ENCODE results near the gene CMSS1. TPM values are rescaled to one million over a fixed set of nuclear protein-coding genes. Genes with fewer than 3 reads are reported as not detected.

CMSS1 gene
- total RNA-seq, 2 experiments from 2014 or later: 42.1 to 42.6 TPM

DNA sequence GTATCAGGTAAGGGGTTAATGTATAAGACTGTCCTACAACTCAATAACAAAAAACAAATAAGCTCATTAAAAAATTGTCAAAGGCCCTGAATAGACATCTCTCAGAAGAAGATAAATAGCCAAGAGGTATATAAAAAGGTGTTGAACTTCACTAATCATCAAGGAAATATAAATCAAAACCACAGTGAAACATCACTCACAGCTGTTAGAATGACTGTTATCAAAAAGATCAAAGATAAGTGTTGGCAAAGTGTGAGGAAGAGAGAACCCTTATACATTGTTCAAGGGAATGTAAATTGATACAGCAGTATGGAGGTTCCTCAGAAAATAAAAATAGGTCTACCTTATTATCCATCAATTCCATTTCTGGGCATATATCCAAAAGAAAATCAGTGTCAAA lies 201.1 kb downstream of the CMSS1 start:
- DNase-seq (no peak), ATAC-seq (no peak)
- no peak overlapping the region for H3K4me3 Mint-ChIP-seq
- peaks cover 8% of the 10 kb centered on the region for H3K36me3 Mint-ChIP-seq (ENCODE audit: low read depth)
- peaks cover 8% of the 10 kb centered on the region for H3K9me3 Mint-ChIP-seq (ENCODE audit: insufficient read depth)
- peaks cover 2% of the 10 kb centered on the region for H3K4me1 Mint-ChIP-seq (ENCODE audit: low read depth)
- POLR2A ChIA-PET: no interaction called here
- CTCF ChIA-PET: no interaction called here
- no peak overlapping the region for H3K27ac Mint-ChIP-seq
- H3K27me3 Mint-ChIP-seq (ENCODE audit: low read depth): no peaks in the 10 kb centered on the region

DNA sequence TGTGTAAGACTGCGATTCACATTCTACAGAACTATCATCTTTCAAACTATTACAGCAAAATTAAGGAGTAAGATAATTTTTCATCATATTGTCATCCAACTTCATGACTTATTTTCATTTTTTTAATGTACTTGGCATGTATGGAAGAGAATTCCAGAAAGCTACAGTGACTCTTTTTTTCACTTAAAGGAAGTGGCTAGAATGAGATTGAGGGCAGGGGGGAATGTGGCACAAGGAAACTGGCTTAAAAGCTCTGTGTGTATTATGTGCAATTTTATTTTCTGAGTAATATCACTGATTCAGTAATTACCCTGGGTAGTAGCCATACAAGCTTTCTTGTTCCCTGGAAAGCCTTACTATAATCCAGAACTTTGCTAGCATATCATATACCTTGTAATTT lies 202.1 kb downstream of the CMSS1 start:
- Mint-ChIP-seq H3K4me1 (ENCODE audit: low read depth) (peaks cover 2% of the 10 kb centered on the region), H3K27ac (no peak overlapping the region), H3K27me3 (ENCODE audit: low read depth) (no peaks in the 10 kb centered on the region), H3K36me3 (ENCODE audit: low read depth) (peaks cover 8% of the 10 kb centered on the region), H3K9me3 (ENCODE audit: insufficient read depth) (peaks cover 8% of the 10 kb centered on the region), H3K4me3 (no peak overlapping the region)
- CTCF ChIA-PET: no interaction called here
- DNase-seq (no peak), ATAC-seq (no peak)
- POLR2A ChIA-PET: no interaction called here

- ChIA-PET POLR2A (no interaction called here), CTCF (interaction anchor here (1.1 kb wide), 1 partner anchor 178 kb away, joined by 3 read pairs; no protein-coding TSS in a partner anchor)
- Mint-ChIP-seq H3K4me3 (no peak overlapping the region), H3K4me1 (ENCODE audit: low read depth) (peaks cover 2% of the 10 kb centered on the region), H3K27ac (no peak overlapping the region), H3K9me3 (ENCODE audit: insufficient read depth) (no peaks in the 10 kb centered on the region), H3K36me3 (ENCODE audit: low read depth) (peaks cover 4% of the 10 kb centered on the region), H3K27me3 (ENCODE audit: low read depth) (no peaks in the 10 kb centered on the region)
- DNase-seq (no peak), ATAC-seq (no peak)
Observed at GRCh38 chr3:100020876-100021644, 203.4 kb downstream of the CMSS1 start.

- POLR2A ChIA-PET: no interaction called here
- no peaks in the 10 kb centered on the region for H3K9me3 Mint-ChIP-seq (ENCODE audit: insufficient read depth)
- CTCF ChIA-PET: no interaction called here
- H3K27me3 Mint-ChIP-seq (ENCODE audit: low read depth): no peaks in the 10 kb centered on the region
- no peak overlapping the region for H3K27ac Mint-ChIP-seq
- no peaks in the 10 kb centered on the region for H3K36me3 Mint-ChIP-seq (ENCODE audit: low read depth)
- ATAC-seq: no peak
- peaks cover 2% of the 10 kb centered on the region for H3K4me1 Mint-ChIP-seq (ENCODE audit: low read depth)
- H3K4me3 Mint-ChIP-seq: no peak overlapping the region
- DNase-seq: no peak
Observed at GRCh38 chr3:100022506-100022905, 204.8 kb downstream of the CMSS1 start.

GRCh38 chr3:100023150-100023549 lies 205.5 kb downstream of the CMSS1 start:
- ChIA-PET CTCF (no interaction called here), POLR2A (no interaction called here)
- H3K4me1 Mint-ChIP-seq (ENCODE audit: low read depth): peaks cover 2% of the 10 kb centered on the region

GRCh38 chr3:100023595-100023994 lies 205.9 kb downstream of the CMSS1 start:
- no peaks in the 10 kb centered on the region for H3K27me3 Mint-ChIP-seq (ENCODE audit: low read depth)
- H3K9me3 Mint-ChIP-seq (ENCODE audit: insufficient read depth): no peaks in the 10 kb centered on the region
- ChIA-PET CTCF (no interaction called here), POLR2A (no interaction called here)
- no peak for ATAC-seq
- H3K4me3 Mint-ChIP-seq: no peak overlapping the region
- H3K36me3 Mint-ChIP-seq (ENCODE audit: low read depth): no peaks in the 10 kb centered on the region
- H3K4me1 Mint-ChIP-seq (ENCODE audit: low read depth): peaks cover 2% of the 10 kb centered on the region
- no peak overlapping the region for H3K27ac Mint-ChIP-seq
- no peak for DNase-seq

More at GRCh38 chr3:100023150-100023549, 205.5 kb downstream of the CMSS1 start:
- Mint-ChIP-seq H3K27ac (no peak overlapping the region), H3K36me3 (ENCODE audit: low read depth) (no peaks in the 10 kb centered on the region), H3K9me3 (ENCODE audit: insufficient read depth) (no peaks in the 10 kb centered on the region), H3K4me3 (no peak overlapping the region), H3K27me3 (ENCODE audit: low read depth) (no peaks in the 10 kb centered on the region)
- DNase-seq (no peak), ATAC-seq (no peak)

GRCh38 chr3:100024520-100025303 lies 207.1 kb downstream of the CMSS1 start:
- Mint-ChIP-seq H3K27ac (no peak overlapping the region), H3K9me3 (ENCODE audit: insufficient read depth) (no peaks in the 10 kb centered on the region), H3K36me3 (ENCODE audit: low read depth) (no peaks in the 10 kb centered on the region), H3K4me3 (no peak overlapping the region), H3K27me3 (ENCODE audit: low read depth) (no peaks in the 10 kb centered on the region), H3K4me1 (ENCODE audit: low read depth) (no peaks in the 10 kb centered on the region)
- DNase-seq (no peak), ATAC-seq (no peak)
- ChIA-PET CTCF (no interaction called here), POLR2A (no interaction called here)

- ChIA-PET POLR2A (no interaction called here), CTCF (interaction anchor here (2.1 kb wide), 1 partner anchor 63 kb away, joined by 5 read pairs; no protein-coding TSS in a partner anchor)
- Mint-ChIP-seq H3K9me3 (ENCODE audit: insufficient read depth) (no peaks in the 10 kb centered on the region), H3K27me3 (ENCODE audit: low read depth) (no peaks in the 10 kb centered on the region), H3K36me3 (ENCODE audit: low read depth) (no peaks in the 10 kb centered on the region), H3K4me1 (ENCODE audit: low read depth) (peaks cover 6% of the 10 kb centered on the region), H3K27ac (no peak overlapping the region), H3K4me3 (no peak overlapping the region)
- DNase-seq (no peak), ATAC-seq (no peak)
Observed at GRCh38 chr3:100027321-100027720, 209.7 kb downstream of the CMSS1 start.

GRCh38 chr3:100029052-100029451 lies 211.4 kb downstream of the CMSS1 start:
- no peak overlapping the region for H3K27ac Mint-ChIP-seq
- no peak for ATAC-seq
- no peaks in the 10 kb centered on the region for H3K27me3 Mint-ChIP-seq (ENCODE audit: low read depth)
- no peak overlapping the region for H3K4me3 Mint-ChIP-seq
- ChIA-PET POLR2A (no interaction called here), CTCF (interaction anchor here (0.6 to 1.2 kb wide), 3 partner anchors 103 to 225 kb away, joined by 3 read pairs; no protein-coding TSS in a partner anchor)
- no peaks in the 10 kb centered on the region for H3K36me3 Mint-ChIP-seq (ENCODE audit: low read depth)
- peaks cover 6% of the 10 kb centered on the region for H3K4me1 Mint-ChIP-seq (ENCODE audit: low read depth)
- DNase-seq: no peak
- no peaks in the 10 kb centered on the region for H3K9me3 Mint-ChIP-seq (ENCODE audit: insufficient read depth)

DNA sequence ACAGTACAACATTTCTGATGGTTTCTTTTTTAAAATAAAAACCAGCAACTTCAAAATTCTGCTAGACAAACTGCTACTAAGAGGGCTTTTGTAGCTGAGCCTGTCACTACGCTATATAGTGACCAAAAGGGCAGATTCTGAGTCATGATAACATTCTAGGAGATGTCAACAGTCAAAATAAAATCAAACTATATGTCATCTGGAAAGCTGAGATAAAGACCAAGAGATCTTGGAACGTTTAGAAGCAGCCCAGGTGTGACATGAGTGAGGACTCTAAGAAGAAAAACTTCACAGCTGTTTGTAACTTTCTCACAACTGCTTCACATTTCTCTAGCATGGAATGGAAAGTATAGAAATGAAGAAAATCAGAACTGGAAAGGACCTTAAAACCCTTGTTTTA lies 212.0 kb downstream of the CMSS1 start:
- Mint-ChIP-seq H3K4me3 (no peak overlapping the region), H3K27me3 (ENCODE audit: low read depth) (no peaks in the 10 kb centered on the region), H3K27ac (no peak overlapping the region), H3K36me3 (ENCODE audit: low read depth) (no peaks in the 10 kb centered on the region), H3K9me3 (ENCODE audit: insufficient read depth) (no peaks in the 10 kb centered on the region), H3K4me1 (ENCODE audit: low read depth) (peaks cover 6% of the 10 kb centered on the region)
- CTCF ChIA-PET: interaction anchor here (0.6 to 1.4 kb wide), 5 partner anchors 18 to 224 kb away, joined by 3 to 4 read pairs (median 3); no protein-coding TSS in a partner anchor
- ATAC-seq (no peak), DNase-seq (no peak)
- POLR2A ChIA-PET: no interaction called here

DNA sequence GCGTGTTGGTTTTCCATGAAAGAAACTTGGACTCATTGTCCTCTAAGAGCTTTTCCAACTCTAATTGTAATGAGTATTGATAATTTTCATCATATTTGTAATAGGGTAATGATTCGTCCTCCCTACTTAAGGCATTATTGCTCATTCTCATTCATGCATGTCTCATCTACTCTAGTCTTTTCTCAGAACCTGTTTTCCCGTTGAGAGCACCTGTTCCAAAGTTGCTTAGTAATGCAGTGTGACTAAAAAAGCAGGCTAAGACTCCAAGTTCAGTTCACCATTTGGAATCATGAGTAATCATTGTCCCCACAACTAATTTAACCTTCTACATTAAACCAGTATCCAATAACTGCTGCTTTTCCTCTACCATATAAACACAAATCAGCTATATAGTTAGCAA lies 212.7 kb downstream of the CMSS1 start:
- Mint-ChIP-seq H3K36me3 (ENCODE audit: low read depth) (no peaks in the 10 kb centered on the region), H3K9me3 (ENCODE audit: insufficient read depth) (no peaks in the 10 kb centered on the region), H3K4me3 (no peak overlapping the region), H3K27me3 (ENCODE audit: low read depth) (no peaks in the 10 kb centered on the region), H3K4me1 (ENCODE audit: low read depth) (peaks cover 6% of the 10 kb centered on the region), H3K27ac (no peak overlapping the region)
- no peak for DNase-seq
- ATAC-seq: no peak
- CTCF ChIA-PET: interaction anchor here (0.9 to 1.4 kb wide), 4 partner anchors 17 to 224 kb away, joined by 3 to 4 read pairs (median 3); no protein-coding TSS in a partner anchor
- POLR2A ChIA-PET: no interaction called here

DNA sequence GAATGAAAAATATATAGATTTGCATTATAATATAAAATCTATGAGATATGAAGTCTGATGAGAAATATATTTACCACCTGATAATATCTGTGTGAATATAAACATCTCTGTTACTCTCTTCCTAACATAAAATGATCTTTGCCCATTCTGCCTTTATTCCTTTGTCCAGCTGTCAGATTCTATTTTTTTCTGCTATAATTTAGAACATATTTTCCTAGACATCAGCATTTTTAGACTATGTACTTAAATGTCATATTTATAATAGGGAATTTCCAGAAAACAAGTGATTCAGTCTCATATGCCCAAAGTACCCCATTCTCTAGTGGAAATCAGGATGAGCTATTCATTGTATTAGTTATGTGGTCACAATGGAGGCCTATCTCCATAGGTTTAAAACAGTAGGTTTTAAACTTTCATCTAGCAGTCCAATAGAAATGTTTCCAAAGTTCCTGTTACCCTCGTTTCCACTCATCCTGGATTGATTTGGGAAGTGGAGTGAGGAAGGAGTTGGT lies 213.3 kb downstream of the CMSS1 start:
- Mint-ChIP-seq H3K4me3 (no peak overlapping the region), H3K4me1 (ENCODE audit: low read depth) (peaks cover 6% of the 10 kb centered on the region), H3K9me3 (ENCODE audit: insufficient read depth) (no peaks in the 10 kb centered on the region), H3K27ac (no peak overlapping the region), H3K27me3 (ENCODE audit: low read depth) (no peaks in the 10 kb centered on the region), H3K36me3 (ENCODE audit: low read depth) (no peaks in the 10 kb centered on the region)
- ChIA-PET POLR2A (interaction anchor here (1.3 kb wide), 1 partner anchor 13 kb away, joined by 3 read pairs; no protein-coding TSS in a partner anchor), CTCF (no interaction called here)
- ATAC-seq: no peak
- no peak for DNase-seq
